NOMO-1 treated with dmso at 0.1 percent for 144 hours (cell line): ENCODE measurements around the gene TBCD.
"Not testable (repeated sequence)": the region's sequence is repeated elsewhere in the genome, so short reads cannot be mapped to it uniquely, and the experiment has no call there.

Experiments
- DNase-seq: peaks from one replicate; lab custom pipeline; 2025; ENCODE audit not compliant: unreplicated experiment; lab: John Stamatoyannopoulos, UW

The TBCD gene

DNA sequence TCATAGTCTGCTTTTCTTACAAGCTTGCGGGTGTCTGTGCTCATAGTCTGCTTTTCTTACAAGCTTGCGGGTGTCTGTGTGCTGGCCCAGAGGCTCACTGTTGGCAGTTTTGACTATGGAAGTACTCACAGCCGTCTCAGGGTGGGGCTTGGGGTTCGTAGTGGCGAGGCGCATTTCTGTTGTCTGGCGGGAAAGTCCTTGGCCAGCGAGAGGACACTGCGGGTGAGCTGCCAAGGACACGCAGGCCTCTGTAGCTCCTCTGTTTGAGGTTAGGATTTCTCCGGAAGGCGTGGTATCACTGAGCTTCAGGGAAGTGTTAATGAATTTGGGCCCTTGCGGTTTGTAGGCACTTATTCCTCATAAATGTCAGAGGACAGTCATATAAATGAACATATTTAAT is 13.5 kb downstream of the TBCD start:
- no peak for DNase-seq

DNA sequence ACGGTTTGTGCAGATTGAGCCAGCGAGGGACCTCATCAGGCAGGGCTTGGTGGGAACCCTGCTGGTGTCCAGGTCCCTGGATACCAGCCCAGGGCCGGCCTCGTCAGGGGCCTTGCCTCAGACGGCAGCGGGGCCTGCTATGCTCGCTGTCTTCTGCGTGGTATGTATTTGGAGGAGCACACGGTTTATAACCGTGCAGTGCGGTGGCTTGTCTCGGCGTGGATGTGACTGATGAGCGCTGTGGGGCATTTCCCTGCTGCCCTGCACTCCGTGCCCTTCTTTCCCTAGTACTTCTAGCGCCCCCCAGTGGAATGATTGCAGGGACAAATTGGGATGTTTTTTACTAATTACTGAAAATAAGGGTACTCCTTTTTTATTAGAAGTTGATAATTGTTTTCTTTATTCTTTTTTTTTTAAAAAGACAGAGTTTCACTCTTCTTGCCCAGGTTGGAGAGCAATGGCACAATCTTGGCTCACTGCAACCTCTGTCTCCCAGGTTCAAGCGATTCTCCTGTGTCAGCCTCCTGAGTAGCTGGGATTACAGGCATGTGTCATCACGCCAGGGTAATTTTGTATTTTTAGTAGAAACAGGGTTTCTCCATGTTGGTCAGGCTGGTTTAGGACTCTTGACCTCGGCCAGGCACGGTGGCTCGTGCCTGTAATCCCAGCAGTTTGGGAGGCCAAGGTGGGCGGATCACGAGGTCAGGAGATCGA is 15.3 kb downstream of the TBCD start:
- peak; percentile 1 for DNase-seq

DNA sequence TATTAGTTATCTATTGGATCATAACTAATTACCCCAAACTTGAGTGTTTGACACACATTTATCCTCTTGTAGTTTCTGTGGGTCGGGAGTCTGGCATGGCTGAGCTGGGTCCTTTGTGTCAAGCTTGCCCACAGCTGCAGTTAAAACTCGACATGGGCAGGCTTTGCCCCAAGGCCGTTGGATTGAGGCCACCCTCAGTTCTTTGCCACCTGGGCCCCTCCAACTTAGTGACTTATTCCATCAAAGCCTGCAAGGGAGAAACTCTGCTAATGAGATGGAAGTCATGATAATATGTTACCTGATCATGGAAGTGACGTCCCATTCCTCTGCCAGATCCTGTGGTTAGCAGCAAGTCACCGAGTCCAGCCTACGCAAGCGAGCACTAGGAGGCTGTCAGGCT is 17.2 kb downstream of the TBCD start:
- DNase-seq, result no peak

DNA sequence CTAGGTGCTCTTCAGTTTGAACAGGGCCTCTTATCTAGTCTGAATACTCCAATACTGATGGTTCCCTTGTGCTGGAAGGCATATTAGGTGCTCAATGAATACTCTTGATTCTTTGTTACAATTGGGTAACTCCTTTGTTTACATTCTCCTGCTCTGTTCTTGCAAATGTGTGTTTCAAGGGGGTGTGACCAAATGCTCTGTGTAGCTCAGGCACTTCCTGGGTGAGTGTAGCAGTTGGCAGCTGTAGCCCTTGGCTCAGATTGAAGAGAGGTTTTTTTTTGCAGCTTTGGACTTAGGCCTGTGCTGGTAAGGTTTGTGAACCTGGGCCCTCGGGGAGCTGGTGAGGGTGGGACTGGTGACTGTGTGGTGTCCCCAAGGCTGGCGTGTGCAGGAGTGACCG is 20.2 kb downstream of the TBCD start:
- DNase-seq, result no peak

DNA sequence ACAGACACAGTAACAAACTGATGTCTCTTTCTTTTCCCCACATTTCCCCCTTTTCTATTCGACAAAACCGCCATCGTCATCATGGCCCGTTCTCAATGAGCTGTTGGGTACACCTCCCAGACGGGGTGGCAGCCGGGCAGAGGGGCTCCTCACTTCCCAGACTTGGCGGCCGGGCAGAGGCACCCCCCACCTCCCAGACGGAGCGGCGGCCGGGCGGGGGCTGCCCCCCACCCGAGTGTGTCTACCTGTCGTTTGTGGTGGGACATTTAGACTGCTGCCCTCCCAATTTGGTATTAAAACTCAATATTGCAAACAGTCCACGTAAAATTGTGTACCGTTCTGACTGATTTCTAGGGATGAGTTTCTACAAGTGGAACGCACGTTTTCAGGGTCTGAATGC is 22.6 kb downstream of the TBCD start:
- not testable (repeated sequence) for DNase-seq

DNA sequence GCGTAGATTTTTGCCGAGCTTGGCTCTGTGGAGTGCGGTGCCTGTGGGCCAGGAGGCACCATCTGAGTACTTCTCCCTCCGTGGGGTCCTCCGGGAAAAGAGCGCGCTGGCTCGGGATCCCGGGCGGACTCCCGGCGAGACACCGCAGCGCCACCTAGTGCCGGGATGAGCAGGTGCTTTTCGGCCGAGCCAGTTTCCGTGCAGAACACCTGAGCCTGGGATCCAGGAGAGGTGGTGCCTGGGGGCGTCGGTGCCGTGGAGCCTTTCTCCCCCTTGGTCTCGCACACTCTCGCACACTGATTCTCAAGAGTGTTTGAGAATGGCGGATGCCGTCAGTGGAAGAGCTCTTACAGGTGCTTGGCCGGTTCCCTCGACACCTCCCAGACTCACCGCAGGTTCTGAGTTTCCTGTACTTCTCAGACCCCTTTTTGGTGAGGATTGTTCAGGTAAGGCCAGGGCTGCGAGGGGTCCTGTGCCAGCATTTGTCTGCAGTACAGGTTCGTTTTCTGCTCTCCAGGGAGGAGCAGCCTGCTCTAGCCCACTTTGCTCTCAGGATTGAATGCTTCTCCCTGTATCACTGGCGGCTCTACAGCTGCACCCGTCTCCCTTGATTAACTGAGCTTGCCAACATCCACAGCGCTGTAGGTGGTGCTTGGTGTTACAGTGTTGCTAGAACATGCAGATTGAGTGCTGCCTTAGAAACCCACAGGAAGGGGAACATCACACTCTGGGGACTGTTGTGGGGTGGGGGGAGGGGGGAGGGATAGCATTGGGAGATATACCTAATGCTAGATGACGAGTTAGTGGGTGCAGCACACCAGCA is 23.3 kb downstream of the TBCD start:
- DNase-seq, result no peak

DNA sequence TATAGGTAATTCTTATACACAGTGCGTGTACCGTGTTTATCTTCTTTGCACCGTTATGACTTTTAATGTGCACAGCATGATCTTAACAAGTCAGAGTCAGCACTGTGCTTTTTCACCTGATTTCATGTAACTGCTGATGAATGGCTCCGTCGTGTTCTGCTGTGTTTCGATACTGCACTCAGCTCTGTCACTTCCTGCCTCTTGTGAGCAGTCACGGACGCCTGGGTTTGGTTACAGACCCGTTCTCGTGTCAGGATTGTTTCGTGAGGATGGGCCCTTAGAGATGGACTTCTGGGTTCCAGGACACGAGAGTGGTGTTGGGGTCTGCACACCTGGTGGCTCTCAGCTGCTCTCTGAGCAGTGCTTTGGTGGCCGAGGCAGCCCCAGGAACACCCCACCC is 24.6 kb downstream of the TBCD start:
- no peak for DNase-seq

DNA sequence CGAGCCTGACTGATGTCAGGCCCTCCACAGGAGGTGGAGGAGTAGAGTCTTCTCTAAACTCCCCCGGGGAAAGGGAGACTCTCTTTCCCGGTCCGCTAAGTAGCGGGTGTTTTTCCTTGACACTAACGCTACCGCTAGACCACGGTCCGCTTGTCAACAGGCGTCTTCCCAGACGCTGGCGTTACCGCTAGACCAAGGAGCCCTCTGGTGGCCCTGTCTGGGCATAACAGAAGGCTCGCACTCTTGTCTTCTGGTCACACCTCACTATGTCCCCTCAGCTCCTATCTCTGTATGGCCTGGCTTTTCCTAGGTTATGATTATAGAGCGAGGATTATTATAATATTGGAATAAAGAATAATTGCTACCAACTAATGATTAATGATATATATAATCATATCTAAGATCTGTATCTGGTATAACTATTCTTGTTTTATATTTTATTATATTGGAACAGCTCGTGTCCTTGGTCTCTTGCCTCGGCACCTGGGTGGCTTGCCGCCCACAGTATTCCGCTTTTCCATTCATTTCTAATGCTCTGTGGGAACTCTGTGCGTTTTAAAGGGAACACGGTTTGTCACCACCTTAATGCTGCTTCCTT is 26.0 kb downstream of the TBCD start:
- DNase-seq, result not testable (repeated sequence)

DNA sequence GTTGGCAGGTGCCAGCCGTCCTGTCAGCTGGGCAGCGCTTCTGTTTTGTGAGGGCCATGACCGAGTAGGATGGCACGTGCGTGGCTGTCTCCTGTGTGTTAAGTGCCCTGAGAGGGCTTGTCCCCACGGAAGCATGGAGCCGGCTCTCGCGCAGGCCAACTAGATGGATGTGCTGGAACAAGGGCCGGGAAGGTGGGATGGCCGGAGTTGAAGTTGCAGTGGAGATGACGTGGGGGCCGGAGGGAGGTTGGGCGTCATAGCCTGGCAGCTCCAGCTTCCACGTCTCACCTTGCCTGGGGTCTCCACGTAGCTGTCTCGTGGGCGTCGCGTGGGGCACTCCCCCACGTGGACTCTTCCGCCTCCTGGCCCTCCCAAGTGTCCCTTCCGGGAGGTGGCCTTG is 27.7 kb downstream of the TBCD start:
- DNase-seq, result no peak

DNA sequence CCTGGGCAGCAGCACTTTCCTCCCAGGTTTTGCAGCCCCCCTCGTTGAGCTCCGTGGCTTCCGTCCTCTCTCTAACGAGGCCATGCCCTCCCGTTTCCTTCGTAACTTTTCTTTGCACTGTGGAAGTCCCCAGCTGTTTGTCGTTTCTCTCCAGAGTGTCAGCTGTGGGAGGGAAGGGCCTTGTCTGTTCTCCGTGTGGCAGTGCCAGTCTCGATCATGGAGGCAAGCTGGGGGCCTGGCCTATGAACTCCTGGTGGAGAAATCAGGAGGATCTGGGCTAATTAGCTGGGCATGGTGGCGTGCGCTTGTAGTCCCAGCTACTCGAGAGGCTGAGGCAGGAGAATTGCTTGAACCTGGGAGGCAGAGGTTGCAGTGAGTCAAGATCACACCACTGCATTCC is 28.3 kb downstream of the TBCD start:
- DNase-seq, result no peak

DNA sequence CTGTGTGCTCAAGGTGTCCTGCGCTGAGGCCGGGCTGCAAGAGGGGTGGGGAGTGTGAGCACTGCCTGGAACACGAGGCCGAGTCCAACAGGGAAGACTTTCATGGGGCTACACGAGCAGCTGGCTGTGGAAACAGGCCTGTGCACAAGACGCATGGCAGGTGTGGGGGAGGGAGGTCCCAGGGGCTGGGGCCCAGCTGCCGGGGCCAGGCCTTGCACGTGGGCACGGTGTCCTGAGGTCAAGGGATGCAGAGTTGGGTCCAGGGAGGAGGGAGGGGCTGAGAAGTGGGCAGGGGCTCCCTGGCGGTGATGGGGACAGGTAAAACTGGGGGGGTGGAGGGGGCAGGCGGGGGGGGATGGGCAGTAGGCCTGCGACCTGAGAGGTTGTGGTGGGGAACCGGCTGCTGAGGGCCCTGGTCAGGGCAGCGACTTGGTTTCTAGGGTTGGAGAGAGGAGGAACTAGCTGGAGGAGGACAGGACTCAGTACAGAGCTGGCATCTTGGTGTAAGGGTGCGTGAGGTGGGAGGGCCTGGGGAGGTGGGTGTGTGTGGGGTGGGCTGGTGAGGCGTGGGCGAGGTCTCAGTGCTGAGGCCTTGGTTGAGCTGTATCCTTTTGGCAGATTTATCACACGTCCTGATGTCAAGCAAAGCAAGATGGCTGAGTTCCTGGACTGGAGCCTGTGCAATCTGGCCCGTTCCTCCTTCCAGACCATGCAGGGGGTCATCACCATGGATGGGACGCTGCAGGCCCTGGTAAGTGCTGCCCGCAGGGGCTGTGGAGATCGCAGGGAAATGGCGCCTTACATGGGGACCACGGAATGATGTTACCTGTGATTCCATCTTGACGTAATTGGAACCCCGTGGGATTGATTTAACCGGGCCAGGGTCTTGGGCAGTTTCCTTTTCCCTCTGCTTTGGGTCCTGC is 29.4 kb downstream of the TBCD start:
- DNase-seq, result no peak

DNA sequence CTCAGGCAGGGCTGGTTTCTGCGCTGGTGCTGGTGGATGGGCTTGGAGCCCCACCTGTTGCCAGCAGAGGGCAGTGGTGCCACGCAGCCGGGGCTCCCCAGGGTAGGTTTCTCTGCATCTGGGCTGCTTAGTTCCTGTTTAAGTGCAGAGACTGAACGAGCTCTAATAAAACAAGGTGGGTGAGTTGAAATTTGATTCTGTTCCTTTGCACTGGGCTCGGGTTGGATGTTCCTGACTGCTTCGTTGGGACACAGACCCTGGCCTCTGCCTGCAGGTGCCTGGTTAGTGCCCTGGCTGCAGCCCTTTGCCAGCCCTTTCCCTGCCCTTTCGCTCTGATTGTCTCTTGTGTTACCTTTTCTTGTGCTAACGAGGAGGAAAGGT is 30.0 kb downstream of the TBCD start:
- peak; percentile 41 for DNase-seq

DNA sequence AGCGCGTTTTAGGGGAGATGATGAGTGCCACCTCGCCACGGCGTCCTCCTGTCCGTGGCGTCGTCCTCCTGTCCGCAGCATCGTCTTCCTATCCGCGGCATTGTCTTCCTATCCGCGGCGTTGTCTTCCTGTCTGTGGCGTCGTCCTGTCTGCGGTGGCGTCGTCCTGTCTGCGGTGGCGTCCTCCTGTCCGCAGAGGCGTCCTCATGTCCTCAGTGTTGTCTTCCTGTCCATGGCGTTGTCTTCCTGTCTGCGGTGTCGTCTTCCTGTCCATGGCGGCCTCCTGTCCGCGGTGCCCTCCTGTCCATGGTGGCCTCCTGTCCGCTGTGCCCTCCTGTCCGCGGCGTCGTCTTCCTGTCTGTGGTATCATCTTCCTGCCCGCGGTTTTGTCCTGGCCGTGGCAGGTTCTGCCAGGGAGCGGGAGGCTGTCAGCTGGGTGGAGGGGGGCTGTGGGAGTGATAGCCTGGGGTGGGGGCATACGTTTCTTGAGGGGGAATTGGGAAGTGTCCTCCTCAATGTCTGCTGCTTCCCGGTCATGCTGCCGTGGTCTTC is 30.9 kb downstream of the TBCD start:
- DNase-seq, result no peak

DNA sequence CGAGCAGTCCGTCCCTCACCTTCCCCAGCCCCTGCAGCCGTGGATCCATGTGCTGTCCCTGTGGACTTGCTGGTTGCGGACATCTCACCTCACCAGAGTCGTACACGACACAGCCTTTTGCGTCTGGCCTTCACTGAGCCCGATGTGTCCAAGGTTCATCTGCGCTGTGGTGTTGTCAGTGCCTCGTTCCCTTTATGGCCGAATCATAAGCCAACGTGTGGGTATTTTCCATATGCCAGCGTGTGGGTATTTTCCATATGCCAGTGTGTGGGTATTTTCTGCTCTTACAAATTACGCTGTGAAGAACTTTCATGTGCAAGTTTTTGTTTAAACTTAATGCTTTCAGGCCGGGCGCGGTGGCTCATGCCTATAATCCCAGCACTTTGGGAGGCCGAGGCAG is 31.6 kb downstream of the TBCD start:
- no peak for DNase-seq

DNA sequence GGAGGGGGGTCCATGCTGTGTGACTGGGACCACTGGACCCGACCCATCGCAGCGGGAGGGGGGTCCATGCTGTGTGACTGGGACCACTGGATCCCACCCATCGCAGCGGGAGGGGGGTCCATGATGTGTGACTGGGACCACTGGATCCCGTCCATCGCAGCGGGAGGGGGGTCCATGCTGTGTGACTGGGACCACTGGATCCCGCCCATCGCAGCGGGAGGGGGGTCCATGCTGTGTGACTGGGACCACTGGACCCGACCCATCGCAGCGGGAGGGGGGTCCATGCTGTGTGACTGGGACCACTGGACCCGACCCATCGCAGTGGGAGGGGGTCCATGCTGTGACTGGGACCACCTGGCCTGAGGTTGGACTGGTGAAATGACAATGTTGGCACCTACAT is 33.7 kb downstream of the TBCD start:
- not testable (repeated sequence) for DNase-seq

DNA sequence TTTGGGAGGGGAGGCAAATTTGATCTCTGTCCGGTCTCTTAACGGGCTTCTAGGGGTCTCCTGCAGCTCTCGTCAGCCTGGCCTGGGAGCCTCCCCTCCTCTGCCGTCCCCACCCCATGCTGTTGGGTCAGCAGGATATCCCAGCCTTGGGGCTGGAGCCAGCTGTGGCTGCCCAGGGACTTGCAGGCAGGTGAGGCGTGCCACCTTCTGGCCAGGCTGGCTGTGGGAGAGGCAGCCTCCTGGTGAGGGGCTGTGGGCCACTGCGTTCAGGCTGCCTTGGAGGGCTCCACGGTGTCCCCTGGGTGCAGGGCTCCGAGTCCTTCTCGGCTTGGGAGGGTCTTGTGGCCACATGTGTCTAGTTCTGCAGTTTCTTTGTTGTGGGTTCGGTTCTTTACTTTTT is 34.6 kb downstream of the TBCD start:
- no peak for DNase-seq

DNA sequence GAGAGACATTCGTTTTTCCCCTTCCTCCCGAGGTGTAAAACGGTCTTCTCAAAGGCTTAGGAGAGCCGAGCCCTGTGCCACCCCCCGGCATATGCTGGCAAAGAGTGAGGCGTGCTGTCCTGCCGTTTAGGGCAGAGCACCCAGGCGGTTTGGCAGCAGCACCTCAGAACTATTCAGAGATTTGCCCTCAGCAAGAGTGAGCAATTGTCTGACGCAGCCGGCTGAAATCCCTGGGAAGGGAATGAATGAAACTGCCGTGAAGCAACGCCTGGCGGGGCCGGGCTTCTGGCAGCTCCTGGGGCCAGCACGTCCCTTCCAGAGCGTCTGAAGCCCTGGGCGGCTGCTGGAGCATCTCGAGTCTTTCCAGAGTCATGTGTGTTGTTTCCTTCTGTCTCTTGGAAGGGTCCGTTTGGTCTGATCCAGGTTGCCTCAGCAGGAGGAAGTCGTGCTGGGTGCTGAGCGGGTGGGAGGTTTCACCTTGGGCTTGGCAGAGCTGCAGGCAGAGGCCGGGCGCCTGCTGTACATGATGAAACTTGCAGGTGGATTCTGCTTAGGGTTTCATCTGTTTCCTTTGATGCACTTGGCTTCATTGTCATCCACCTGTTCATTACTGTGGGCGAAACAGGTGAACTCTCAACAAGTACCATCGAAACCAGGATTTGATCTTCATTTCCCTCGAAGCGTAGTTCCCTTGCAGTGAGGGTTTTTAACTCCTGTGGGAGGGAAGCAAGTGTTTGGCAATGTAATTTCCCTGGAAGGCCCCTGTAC is 35.4 kb downstream of the TBCD start:
- no peak for DNase-seq

DNA sequence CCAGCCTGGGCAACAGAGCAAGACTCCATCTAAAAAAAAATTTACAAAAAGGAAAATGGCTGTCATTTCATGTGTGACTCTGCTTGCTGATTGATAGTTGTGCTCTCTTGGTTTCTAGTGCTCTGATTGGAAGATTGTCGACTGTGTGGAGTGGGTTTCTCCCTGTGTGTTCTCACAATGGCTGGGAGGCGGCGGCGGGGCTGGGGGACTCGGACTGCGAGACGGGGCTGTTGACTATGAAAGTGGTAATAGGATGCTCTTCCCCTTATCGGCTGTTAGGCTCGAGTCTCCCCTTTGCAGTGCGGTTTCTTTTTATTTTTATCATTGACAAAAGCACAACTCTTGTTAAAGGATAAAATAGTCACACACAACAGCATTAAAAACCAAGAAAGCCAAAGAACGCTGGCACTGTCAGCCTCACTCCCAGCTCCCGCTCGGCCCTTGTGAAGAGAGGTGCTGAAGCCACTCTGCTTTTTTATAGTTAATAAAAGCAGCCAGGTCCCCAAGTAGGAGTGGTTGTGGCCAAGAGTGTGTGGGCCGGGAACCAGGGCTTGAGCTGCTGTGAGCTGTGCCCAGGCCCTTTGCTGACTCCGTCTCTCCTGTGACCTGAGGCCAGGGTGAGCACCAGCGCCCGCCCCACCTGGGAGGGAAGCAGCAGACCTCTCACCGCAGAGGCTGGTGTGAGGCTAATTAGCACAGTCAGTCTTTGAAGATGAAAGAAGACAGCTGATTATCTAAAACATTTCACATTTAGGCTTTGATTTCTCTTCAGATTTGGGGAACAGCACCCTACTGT is 36.5 kb downstream of the TBCD start:
- DNase-seq, result no peak

DNA sequence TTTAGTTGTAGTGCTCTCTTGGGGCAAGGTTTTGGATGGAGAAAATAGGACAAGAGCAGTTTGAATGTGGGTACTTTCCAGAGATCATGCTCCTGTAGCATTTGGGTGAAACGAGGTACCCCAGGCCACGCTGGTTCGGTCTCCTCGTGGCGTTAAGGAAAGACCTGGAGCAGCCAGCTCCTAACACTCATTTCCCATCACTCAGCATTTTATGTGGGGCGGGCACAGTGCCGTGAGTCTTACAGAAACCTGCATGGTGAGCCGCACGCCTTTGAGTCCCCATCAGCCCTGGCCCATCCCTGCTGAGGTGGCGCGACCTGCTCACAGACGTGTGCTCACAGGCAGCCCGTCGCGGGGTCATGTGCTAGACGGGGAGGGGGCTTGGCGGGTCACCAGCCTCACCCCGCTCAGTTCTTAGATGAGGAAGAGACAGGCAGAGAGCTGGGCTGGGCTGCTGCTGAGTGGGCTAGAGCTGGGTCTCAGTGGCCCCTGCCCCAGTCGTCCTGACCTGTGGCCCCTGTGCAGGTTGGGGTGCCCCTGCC is 37.3 kb downstream of the TBCD start:
- DNase-seq, result no peak
